ENCODE data around the gene ITGA11.
"Not testable (repeated sequence)": the region's sequence is repeated elsewhere in the genome, so short reads cannot be mapped to it uniquely, and the experiment has no call there.

The ITGA11 gene

GRCh38 chr15:68423359-68424296, 8.3 kb downstream of the ITGA11 start:
- peaks cover 3% of the 10 kb centered on the region for H3K27me3 Mint-ChIP-seq
- H3K4me1 Mint-ChIP-seq (ENCODE audit: low read depth), result no peaks in the 10 kb centered on the region
- H3K4me3 Mint-ChIP-seq, result no peak overlapping the region
- H3K27ac Mint-ChIP-seq, result no peak overlapping the region
- no peaks in the 10 kb centered on the region for H3K36me3 Mint-ChIP-seq (ENCODE audit: low read depth)
- H3K9me3 Mint-ChIP-seq, result no peaks in the 10 kb centered on the region

DNA sequence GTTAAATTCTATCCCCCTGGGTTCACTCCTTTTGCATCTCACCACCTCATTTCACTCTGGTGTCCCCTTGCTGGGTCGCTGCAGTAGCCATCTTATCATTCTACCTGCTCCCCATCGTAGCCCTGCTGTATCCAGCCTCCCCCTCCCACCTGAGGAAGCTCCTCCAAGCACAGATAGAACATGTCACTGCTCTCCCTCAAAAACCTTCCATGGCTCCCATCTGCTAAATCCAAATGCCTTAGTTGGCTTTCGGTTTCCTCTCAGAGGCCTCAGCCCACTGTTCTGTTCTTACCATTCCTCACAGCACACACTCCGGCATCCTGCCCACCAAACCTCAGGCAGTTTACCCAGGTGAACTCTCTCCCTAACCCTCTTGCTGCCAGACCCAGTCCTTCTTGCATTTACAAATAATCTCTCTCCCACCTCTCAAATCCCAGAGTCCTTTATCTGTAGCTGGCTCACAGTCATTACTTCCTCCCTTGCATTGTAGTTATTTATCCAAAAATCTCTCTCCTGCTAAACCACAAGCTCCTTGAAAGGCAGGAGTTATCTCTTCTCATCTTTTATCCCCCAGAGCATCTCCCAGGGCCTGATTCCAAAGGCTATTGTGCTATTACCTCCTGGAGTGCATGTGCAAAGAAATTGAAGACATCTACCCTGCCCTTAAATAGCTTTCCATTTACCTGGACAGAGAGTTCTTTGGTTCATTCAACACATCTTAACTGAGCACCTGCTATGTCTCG, 9.4 kb downstream of the ITGA11 start:
- not testable (repeated sequence) for H3K9me3 Mint-ChIP-seq; H3K36me3 Mint-ChIP-seq (ENCODE audit: low read depth); H3K27me3 Mint-ChIP-seq; H3K4me1 Mint-ChIP-seq (ENCODE audit: low read depth); H3K27ac Mint-ChIP-seq; H3K4me3 Mint-ChIP-seq

DNA sequence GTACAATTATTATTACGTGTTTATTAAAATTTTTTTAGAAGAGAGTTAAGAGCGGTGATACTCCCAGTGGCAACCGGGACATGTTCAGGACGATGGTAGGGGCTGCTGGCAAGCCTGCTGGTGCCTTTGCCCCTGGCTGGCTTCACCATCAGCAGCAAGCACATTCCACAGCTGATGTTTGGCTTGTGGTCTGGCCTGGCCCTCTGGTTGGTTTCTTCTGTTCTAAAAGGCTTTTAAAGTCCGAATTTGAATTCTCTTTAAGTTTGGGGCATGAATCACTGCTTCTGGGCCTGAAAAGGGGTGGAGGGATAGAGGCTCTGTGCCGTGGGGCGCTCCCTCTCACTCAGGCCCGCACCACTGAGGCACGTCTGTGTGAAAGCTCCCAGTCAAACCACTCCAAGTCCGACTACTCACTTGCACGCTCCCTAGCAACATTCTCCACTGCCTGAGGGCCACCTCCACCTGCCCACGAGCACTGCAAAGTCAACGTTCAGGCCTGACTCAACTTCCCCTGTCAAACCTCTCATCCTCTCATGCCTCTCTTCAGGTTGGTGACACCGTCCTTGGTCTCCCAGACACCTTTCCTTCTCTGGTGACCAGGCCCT, 10.1 kb downstream of the ITGA11 start:
- H3K4me3 Mint-ChIP-seq, result no peak overlapping the region
- no peak overlapping the region for H3K27ac Mint-ChIP-seq
- H3K36me3 Mint-ChIP-seq (ENCODE audit: low read depth), result no peaks in the 10 kb centered on the region
- H3K27me3 Mint-ChIP-seq, result peaks cover 3% of the 10 kb centered on the region
- no peaks in the 10 kb centered on the region for H3K9me3 Mint-ChIP-seq
- H3K4me1 Mint-ChIP-seq (ENCODE audit: low read depth), result no peaks in the 10 kb centered on the region

GRCh38 chr15:68421115-68421551, 10.8 kb downstream of the ITGA11 start:
- Mint-ChIP-seq H3K36me3 (ENCODE audit: low read depth) (no peaks in the 10 kb centered on the region), H3K27ac (no peak overlapping the region), H3K27me3 (peaks cover 3% of the 10 kb centered on the region), H3K4me3 (no peak overlapping the region), H3K4me1 (ENCODE audit: low read depth) (no peaks in the 10 kb centered on the region), H3K9me3 (no peaks in the 10 kb centered on the region)

GRCh38 chr15:68420186-68420684, 11.7 kb downstream of the ITGA11 start:
- Mint-ChIP-seq H3K27me3 (peaks cover 3% of the 10 kb centered on the region), H3K36me3 (ENCODE audit: low read depth) (no peaks in the 10 kb centered on the region), H3K4me1 (ENCODE audit: low read depth) (no peaks in the 10 kb centered on the region), H3K9me3 (no peaks in the 10 kb centered on the region), H3K27ac (no peak overlapping the region), H3K4me3 (no peak overlapping the region)

DNA sequence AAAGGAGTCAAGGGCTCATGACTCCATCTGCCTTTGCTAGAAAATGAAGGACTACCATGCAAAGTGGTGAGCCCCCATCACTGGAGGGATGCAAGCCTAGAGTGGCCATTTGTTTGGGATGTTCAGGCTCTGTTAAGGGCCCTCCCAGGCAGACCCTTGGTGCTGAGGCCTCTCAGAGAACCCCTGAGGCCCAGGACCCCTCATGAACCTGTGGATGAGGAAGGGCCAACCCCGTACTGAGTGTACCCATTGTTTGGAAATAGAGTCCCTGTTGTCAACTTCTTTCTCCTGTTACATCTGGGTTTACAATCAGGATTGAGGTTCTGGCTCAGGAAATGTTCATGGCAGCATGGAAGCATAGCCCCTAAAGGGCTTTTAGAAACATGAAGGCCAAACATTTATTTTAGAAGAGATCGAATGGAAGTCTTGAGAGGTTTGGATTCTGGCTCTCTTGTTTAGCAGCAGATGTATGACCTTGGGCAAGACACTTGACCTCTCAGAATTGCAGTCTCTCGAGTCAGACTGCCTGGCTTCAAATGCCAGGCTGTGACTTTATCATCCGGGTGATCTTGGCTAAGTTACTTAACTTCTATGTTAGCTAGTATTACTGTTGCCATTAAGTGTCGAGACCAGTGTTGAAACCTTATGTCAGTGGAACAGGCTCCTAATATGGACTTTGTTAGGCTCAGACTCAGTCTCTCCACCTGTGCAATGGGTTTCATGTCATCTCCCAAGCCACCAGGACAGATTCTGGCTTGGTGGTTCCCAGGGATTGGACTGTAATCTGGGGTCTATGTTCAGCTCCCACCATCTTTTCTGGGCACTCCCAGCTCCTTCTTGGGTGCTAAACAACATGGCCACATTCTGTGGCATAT, 12.4 kb downstream of the ITGA11 start:
- H3K27ac Mint-ChIP-seq, result no peak overlapping the region
- H3K4me3 Mint-ChIP-seq, result no peak overlapping the region
- no peaks in the 10 kb centered on the region for H3K4me1 Mint-ChIP-seq (ENCODE audit: low read depth)
- H3K36me3 Mint-ChIP-seq (ENCODE audit: low read depth), result no peaks in the 10 kb centered on the region
- H3K9me3 Mint-ChIP-seq, result no peaks in the 10 kb centered on the region
- H3K27me3 Mint-ChIP-seq, result peaks cover 3% of the 10 kb centered on the region

- no peaks in the 10 kb centered on the region for H3K4me1 Mint-ChIP-seq (ENCODE audit: low read depth)
- no peaks in the 10 kb centered on the region for H3K27me3 Mint-ChIP-seq
- no peaks in the 10 kb centered on the region for H3K9me3 Mint-ChIP-seq
- H3K36me3 Mint-ChIP-seq (ENCODE audit: low read depth), result no peaks in the 10 kb centered on the region
- no peak overlapping the region for H3K27ac Mint-ChIP-seq
- H3K4me3 Mint-ChIP-seq, result no peak overlapping the region
Measured at GRCh38 chr15:68418611-68419161, 13.3 kb downstream of the ITGA11 start.

GRCh38 chr15:68417897-68418296, 14.1 kb downstream of the ITGA11 start:
- Mint-ChIP-seq H3K4me1 (ENCODE audit: low read depth) (no peaks in the 10 kb centered on the region), H3K27me3 (no peaks in the 10 kb centered on the region), H3K9me3 (no peaks in the 10 kb centered on the region)

DNA sequence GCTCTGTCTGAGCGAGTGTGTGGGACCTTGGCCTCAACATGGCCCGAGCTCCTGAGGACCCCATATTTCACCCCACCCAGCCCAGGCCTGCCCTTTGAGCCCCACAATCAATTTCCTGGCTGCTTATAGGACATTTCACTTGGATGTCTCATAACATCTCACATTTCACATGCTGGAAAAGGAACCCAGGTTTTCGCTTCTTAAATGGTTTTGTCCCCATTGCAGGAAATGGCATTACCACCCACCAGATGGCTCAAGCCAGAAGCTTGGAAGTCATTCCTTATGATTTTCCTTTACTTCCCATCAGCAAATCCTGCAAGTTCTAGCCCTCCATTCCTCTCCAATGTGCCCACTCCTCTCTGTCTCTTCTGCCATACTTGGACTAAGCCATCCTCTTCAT, 14.9 kb downstream of the ITGA11 start:
- H3K9me3 Mint-ChIP-seq, result no peaks in the 10 kb centered on the region
- no peak overlapping the region for H3K4me3 Mint-ChIP-seq
- H3K27ac Mint-ChIP-seq, result no peak overlapping the region
- H3K4me1 Mint-ChIP-seq (ENCODE audit: low read depth), result no peaks in the 10 kb centered on the region
- no peaks in the 10 kb centered on the region for H3K27me3 Mint-ChIP-seq
- no peaks in the 10 kb centered on the region for H3K36me3 Mint-ChIP-seq (ENCODE audit: low read depth)

More at GRCh38 chr15:68417897-68418296, 14.1 kb downstream of the ITGA11 start:
- Mint-ChIP-seq H3K27ac (no peak overlapping the region), H3K36me3 (ENCODE audit: low read depth) (no peaks in the 10 kb centered on the region), H3K4me3 (no peak overlapping the region)

DNA sequence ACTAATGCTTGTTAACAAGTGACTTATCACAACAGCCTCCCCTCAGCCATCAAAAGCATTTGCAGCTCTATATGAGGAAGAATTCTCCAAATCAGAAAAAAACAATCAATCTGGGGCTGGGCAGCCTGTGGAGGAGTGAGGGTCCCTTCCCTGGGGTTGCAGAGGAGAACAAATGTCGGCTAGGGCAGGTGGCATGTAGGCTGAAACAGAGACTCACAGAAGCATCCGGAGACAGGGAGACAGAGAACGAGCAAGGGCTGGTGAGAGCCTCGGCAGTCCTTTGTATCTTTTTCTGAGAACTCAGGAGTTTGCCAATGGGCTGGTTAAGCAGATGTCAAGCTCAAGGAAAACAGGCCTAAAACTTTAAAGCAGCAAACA, 15.8 kb downstream of the ITGA11 start:
- H3K27ac Mint-ChIP-seq, result no peak overlapping the region
- H3K27me3 Mint-ChIP-seq, result no peaks in the 10 kb centered on the region
- H3K4me1 Mint-ChIP-seq (ENCODE audit: low read depth), result no peaks in the 10 kb centered on the region
- no peaks in the 10 kb centered on the region for H3K36me3 Mint-ChIP-seq (ENCODE audit: low read depth)
- no peak overlapping the region for H3K4me3 Mint-ChIP-seq
- no peaks in the 10 kb centered on the region for H3K9me3 Mint-ChIP-seq

DNA sequence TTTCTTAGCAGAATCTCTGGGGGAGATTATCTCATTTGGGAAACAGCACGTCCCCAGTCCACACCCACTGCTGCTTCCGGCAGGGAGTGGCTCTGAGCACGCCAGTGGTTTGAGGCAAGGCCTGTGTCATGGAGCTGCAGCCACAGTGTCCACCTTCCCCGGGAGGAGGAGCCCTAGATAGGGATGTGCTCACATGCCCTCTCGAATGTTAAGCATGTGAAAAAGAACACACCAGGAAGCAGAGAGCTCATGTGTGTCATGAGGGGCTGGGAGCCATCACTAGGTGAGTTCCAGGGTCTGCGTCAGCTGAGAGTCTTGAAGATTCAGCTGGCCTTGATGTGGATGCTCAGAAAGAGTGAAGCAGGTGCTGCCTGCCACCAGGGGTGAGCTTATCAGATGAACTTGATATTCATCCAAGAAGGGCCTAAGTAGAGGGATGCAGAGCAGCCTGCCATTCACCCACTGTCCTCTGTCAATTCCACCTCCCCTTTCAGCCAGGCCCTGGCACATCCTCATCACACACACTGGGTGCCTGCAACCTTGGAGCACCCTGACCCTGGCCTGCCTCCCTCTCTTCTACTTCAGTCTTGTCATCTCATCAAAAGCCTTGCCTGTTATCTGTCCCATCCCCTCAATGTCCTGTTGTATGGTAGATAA, 16.3 kb downstream of the ITGA11 start:
- no peaks in the 10 kb centered on the region for H3K36me3 Mint-ChIP-seq (ENCODE audit: low read depth)

GRCh38 chr15:68415061-68415460, 16.9 kb downstream of the ITGA11 start:
- H3K4me1 Mint-ChIP-seq (ENCODE audit: low read depth), result no peaks in the 10 kb centered on the region
- no peaks in the 10 kb centered on the region for H3K9me3 Mint-ChIP-seq
- H3K4me3 Mint-ChIP-seq, result no peak overlapping the region
- H3K27ac Mint-ChIP-seq, result no peak overlapping the region
- H3K36me3 Mint-ChIP-seq (ENCODE audit: low read depth), result no peaks in the 10 kb centered on the region
- no peaks in the 10 kb centered on the region for H3K27me3 Mint-ChIP-seq

More for the DNA sequence above, 16.3 kb downstream of the ITGA11 start:
- Mint-ChIP-seq H3K27me3 (no peaks in the 10 kb centered on the region), H3K9me3 (no peaks in the 10 kb centered on the region), H3K4me3 (no peak overlapping the region), H3K27ac (no peak overlapping the region), H3K4me1 (ENCODE audit: low read depth) (no peaks in the 10 kb centered on the region)

DNA sequence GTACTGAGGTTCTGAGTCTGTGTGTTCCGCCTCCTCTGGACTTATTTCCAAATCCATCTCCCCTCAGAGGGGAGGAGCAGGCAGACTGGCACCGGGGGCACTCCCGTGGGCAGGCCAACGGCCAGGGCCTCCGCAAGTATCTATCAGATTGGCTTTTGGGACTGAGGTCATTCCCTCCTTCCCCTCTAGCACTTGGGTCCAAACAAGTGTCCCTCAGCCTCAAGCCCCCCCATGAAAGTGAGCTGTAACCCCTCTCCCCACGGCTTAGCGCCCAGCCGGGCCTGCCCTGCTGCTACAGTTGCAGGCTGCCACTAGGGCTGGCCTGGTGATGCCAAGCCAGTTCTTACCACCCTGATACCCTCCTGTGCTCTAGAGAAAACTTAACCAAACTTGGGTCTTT, 17.4 kb downstream of the ITGA11 start:
- H3K27ac Mint-ChIP-seq, result no peak overlapping the region
- no peak overlapping the region for H3K4me3 Mint-ChIP-seq
- H3K9me3 Mint-ChIP-seq, result no peaks in the 10 kb centered on the region
- no peaks in the 10 kb centered on the region for H3K4me1 Mint-ChIP-seq (ENCODE audit: low read depth)
- H3K36me3 Mint-ChIP-seq (ENCODE audit: low read depth), result no peaks in the 10 kb centered on the region
- H3K27me3 Mint-ChIP-seq, result no peaks in the 10 kb centered on the region

DNA sequence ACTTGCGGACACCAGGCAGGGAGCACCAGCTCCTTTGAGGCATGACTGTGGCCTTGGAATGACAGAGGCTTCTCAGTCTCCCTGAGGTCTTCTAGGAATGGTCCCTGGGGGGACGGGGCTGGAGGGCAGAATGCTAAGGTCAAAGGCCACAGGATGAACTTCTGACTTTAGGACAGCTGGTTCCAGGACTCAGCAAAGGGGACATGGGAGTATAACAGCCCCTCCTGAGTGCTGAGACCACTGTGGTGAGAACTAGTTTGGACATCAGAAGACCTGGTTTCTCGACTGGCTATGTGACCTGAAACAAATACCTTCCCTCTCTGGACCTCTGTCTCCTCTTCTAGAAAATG, 17.8 kb downstream of the ITGA11 start:
- Mint-ChIP-seq H3K27ac (no peak overlapping the region), H3K36me3 (ENCODE audit: low read depth) (no peaks in the 10 kb centered on the region), H3K4me1 (ENCODE audit: low read depth) (no peaks in the 10 kb centered on the region), H3K4me3 (no peak overlapping the region), H3K9me3 (no peaks in the 10 kb centered on the region), H3K27me3 (no peaks in the 10 kb centered on the region)
